ENCODE results near the gene AZIN2. TPM values are rescaled to one million over a fixed set of nuclear protein-coding genes. Genes with fewer than 3 reads are reported as not detected.
"Not testable (repeated sequence)": the region's sequence is repeated elsewhere in the genome, so short reads cannot be mapped to it uniquely, and the experiment has no call there.

AZIN2 gene
- total RNA-seq, 1 donor from 2014 or later, result 2.2 TPM

GRCh38 chr1:33096363-33097005, 15.5 kb downstream of the AZIN2 start:
- DNase-seq, result no peak

- DNase-seq, result no peak
Observed at GRCh38 chr1:33097137-33097611, 16.2 kb downstream of the AZIN2 start.

- no peak for DNase-seq
Observed at GRCh38 chr1:33097762-33098161, 16.8 kb downstream of the AZIN2 start.

GRCh38 chr1:33098371-33098770, 17.4 kb downstream of the AZIN2 start:
- no peak for DNase-seq

- no peak for DNase-seq
Observed at GRCh38 chr1:33099290-33100118, 18.6 kb downstream of the AZIN2 start.

- not testable (repeated sequence) for DNase-seq
Observed at GRCh38 chr1:33100119-33100415, 19.1 kb downstream of the AZIN2 start.

- no peak for DNase-seq
Observed at GRCh38 chr1:33110477-33110876, 29.5 kb downstream of the AZIN2 start.

GRCh38 chr1:33111965-33112364, 31.0 kb downstream of the AZIN2 start:
- DNase-seq, result peak; percentile 62

GRCh38 chr1:33117440-33118085, 36.6 kb downstream of the AZIN2 start:
- DNase-seq, result no peak

GRCh38 chr1:33118274-33118673, 37.3 kb downstream of the AZIN2 start:
- DNase-seq, result no peak

GRCh38 chr1:33119050-33119449, 38.1 kb downstream of the AZIN2 start:
- DNase-seq, result no peak

GRCh38 chr1:33119532-33120217, 38.7 kb downstream of the AZIN2 start:
- no peak for DNase-seq

GRCh38 chr1:33120436-33121231, 39.7 kb downstream of the AZIN2 start:
- DNase-seq, result no peak

- DNase-seq, result no peak
Observed at GRCh38 chr1:33121728-33122127, 40.8 kb downstream of the AZIN2 start.

- DNase-seq, result no peak
Observed at GRCh38 chr1:33122483-33123178, 41.7 kb downstream of the AZIN2 start.

GRCh38 chr1:33123266-33123665, 42.3 kb downstream of the AZIN2 start:
- no peak for DNase-seq

GRCh38 chr1:33124647-33125046, 43.7 kb downstream of the AZIN2 start:
- not testable (repeated sequence) for DNase-seq

GRCh38 chr1:33126411-33127000, 45.6 kb downstream of the AZIN2 start:
- no peak for DNase-seq

- DNase-seq, result peak; percentile 100
Observed at GRCh38 chr1:33127001-33127823, 46.3 kb downstream of the AZIN2 start.

GRCh38 chr1:33128781-33129180, 47.8 kb downstream of the AZIN2 start:
- no peak for DNase-seq

Data from dermis blood vessel endothelial cell (primary cell).